PFSK-1 (cell line): Measurements from ENCODE around the gene IMMP1L.

Experiments used
- FOXP2 ChIP-seq: optimal IDR thresholded peaks from 2 replicates; pipeline ENCODE3; 2011; ENCODE audit warnings: borderline replicate concordance, control low read depth, inconsistent platforms; ENCODE audit not compliant: insufficient read depth; ENCODE audit errors: extremely low read length, extremely low read depth
- POLR2AphosphoS5 ChIP-seq: IDR thresholded peaks from 2 replicates; pipeline ENCODE4 v1.6.1; 2012; ENCODE audit warnings: low read depth, mild to moderate bottlenecking, control low read depth, low read length, moderate library complexity
- SIN3A ChIP-seq: IDR thresholded peaks from 2 replicates; pipeline ENCODE4 v1.6.1; 2012; ENCODE audit warnings: mild to moderate bottlenecking, low read length, moderate library complexity, borderline replicate concordance; ENCODE audit not compliant: insufficient read depth
- TAF1 ChIP-seq: IDR thresholded peaks from 2 replicates; pipeline ENCODE4 v1.6.1; 2012; ENCODE audit warnings: low read length, control low read depth, borderline replicate concordance; ENCODE audit not compliant: insufficient read depth
- TF ChIP-seq, protein P1 (sequence below), 2 experiments: IDR thresholded peaks; 2 replicates each; pipeline versions ENCODE4 v1.6.1 to v1.8.0; 2011 to 2012; ENCODE audit warnings: low read depth in 2 of 2, low read length in 2 of 2, control low read depth in 1 of 2, inconsistent platforms in 1 of 2, mild to moderate bottlenecking in 1 of 2, moderate library complexity in 1 of 2; ENCODE audit not compliant: insufficient read depth in 1 of 2

The IMMP1L gene

DNA sequence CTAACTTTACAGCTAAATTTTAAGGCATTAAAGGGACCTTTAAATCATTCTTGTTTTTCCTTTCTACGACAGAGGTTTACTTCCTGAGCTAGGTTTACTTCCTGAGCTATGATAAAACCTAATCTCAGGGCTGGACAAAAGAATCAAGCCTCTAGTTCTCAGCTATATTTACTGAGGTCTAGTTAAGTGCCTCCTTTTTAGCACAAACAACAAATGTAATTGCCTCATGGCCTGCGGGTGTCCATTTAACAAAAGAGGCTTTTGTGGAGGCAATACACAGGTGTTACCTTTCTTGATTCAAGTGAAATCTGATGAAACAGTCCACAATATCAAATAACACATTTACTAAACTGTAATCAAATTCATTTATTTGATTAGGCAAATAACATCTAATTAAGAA lies 67.3 kb downstream of the IMMP1L start:
- no peak for TF ChIP-seq POLR2AphosphoS5

- no peak for TF ChIP-seq TAF1
- TF ChIP-seq POLR2AphosphoS5, result no peak
- TF ChIP-seq, protein P1, sequence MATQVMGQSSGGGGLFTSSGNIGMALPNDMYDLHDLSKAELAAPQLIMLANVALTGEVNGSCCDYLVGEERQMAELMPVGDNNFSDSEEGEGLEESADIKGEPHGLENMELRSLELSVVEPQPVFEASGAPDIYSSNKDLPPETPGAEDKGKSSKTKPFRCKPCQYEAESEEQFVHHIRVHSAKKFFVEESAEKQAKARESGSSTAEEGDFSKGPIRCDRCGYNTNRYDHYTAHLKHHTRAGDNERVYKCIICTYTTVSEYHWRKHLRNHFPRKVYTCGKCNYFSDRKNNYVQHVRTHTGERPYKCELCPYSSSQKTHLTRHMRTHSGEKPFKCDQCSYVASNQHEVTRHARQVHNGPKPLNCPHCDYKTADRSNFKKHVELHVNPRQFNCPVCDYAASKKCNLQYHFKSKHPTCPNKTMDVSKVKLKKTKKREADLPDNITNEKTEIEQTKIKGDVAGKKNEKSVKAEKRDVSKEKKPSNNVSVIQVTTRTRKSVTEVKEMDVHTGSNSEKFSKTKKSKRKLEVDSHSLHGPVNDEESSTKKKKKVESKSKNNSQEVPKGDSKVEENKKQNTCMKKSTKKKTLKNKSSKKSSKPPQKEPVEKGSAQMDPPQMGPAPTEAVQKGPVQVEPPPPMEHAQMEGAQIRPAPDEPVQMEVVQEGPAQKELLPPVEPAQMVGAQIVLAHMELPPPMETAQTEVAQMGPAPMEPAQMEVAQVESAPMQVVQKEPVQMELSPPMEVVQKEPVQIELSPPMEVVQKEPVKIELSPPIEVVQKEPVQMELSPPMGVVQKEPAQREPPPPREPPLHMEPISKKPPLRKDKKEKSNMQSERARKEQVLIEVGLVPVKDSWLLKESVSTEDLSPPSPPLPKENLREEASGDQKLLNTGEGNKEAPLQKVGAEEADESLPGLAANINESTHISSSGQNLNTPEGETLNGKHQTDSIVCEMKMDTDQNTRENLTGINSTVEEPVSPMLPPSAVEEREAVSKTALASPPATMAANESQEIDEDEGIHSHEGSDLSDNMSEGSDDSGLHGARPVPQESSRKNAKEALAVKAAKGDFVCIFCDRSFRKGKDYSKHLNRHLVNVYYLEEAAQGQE (IDR thresholded peaks at IDR 0.05; ENCODE audit: insufficient read depth in 1 of 2, low read depth in 2 of 2, low read length in 2 of 2), result no peak
- no peak for TF ChIP-seq SIN3A
- no peak for TF ChIP-seq FOXP2
Measured at GRCh38 chr11:31441296-31441695, 68.1 kb downstream of the IMMP1L start.

DNA sequence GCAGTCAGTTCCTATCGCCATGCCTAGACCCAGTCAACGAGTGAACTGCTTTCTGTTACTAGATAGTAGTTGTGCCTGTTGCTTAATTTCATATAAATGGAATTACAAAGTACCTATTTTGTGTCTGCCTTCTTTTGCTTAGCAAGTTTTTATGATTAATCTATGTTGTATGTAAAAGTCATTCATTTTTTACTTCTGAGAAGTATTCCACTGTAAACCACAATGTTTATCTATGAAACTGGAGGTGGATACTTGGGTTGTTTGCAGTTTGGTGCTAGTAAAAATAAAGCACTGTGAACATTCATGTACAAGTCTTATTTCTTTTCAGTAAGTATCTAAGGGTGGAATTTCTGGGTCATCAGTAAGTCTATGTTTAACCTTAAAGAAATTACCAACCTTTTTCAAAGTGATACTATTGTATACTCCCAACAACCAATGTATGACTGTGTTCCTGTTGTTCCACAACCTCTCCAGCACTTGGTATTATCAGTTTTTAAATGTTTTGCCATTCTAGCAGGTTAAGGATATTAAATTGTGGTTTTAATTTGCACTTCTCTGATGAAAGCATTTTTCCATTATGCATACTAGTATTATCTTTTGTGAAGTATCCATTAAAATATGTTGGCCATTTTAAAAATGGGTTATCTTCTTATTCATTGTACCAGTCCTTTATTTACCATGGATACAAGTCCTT lies 71.5 kb downstream of the IMMP1L start:
- TF ChIP-seq POLR2AphosphoS5 (no peak), FOXP2 (no peak)

- no peak for TF ChIP-seq POLR2AphosphoS5
- no peak for TF ChIP-seq SIN3A
- TF ChIP-seq FOXP2, result no peak
- TF ChIP-seq, protein P1 (IDR thresholded peaks at IDR 0.05; ENCODE audit: insufficient read depth in 1 of 2, low read depth in 2 of 2, low read length in 2 of 2), result no peak
- no peak for TF ChIP-seq TAF1
Measured at GRCh38 chr11:31433851-31434250, 75.6 kb downstream of the IMMP1L start.

GRCh38 chr11:31424652-31425051 lies 84.8 kb downstream of the IMMP1L start:
- TF ChIP-seq POLR2AphosphoS5, result no peak
- TF ChIP-seq SIN3A, result no peak
- TF ChIP-seq, protein P1 (IDR thresholded peaks at IDR 0.05; ENCODE audit: insufficient read depth in 1 of 2, low read depth in 2 of 2, low read length in 2 of 2), result no peak
- TF ChIP-seq TAF1, result no peak

DNA sequence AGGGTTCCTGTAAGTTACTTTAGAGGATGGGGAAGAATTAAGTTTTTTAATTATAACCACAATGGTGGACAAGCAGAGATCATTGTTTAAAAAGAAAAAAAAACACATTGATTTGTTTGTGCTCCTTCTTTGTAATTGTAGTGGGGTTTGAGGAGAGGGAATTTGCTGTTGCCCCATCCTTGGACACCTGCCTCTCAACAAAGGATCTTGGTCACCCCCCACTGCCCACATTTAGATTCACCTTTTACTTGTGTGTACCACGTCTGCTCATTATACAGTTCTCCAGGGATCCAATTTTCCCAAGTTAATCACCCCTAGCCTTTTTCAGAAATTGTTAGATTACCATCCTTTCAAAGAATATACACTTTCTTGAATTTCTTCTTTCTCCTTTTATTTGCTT lies 86.7 kb downstream of the IMMP1L start:
- TF ChIP-seq TAF1 (no peak), FOXP2 (no peak), POLR2AphosphoS5 (no peak), SIN3A (no peak)
- TF ChIP-seq, protein P1 (IDR thresholded peaks at IDR 0.05; ENCODE audit: insufficient read depth in 1 of 2, low read depth in 2 of 2, low read length in 2 of 2), result no peak
